ENCODE data around the gene ARHGAP1.

DNA sequence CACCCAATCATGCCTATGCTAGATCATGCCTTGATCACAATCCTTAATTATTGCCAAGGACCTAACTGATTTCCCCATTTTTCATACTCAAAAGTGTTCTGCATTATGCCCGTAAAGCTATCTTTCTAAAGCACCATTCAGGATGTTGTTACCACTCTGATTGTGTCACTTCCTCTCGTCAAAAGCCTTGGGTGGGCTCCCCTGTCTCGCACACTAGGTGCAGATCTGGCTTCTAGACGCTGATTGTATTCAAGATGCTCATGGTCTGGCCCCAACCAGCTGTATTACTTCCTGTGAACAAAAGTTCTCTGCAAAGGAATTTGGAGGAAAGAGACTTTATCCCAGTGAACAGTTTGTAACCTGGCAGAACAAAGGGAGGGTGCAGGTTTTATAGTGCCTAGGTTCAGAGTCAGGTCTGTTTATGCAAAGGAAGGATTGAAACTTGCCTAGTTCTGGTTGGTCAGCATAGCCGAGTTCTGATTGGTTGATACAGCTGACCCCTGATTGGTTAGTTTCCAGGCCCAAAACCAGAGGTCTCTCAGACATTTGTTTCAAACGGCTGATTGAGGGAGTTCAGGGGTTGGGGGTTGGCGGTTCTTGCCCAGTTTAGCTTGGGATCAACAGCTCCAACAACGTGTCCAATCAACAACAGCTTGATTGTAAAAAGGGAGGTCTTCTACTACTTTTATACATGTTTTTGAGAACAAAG, 57.6 kb downstream of the ARHGAP1 start:
- TF ChIP-seq SUZ12 (IDR thresholded peaks at IDR 0.05; ENCODE audit: low read depth, low read length) = no peak
- TF ChIP-seq TCF7 (IDR thresholded peaks at IDR 0.05; ENCODE audit: low read depth) = no peak
- TF ChIP-seq, protein P1, sequence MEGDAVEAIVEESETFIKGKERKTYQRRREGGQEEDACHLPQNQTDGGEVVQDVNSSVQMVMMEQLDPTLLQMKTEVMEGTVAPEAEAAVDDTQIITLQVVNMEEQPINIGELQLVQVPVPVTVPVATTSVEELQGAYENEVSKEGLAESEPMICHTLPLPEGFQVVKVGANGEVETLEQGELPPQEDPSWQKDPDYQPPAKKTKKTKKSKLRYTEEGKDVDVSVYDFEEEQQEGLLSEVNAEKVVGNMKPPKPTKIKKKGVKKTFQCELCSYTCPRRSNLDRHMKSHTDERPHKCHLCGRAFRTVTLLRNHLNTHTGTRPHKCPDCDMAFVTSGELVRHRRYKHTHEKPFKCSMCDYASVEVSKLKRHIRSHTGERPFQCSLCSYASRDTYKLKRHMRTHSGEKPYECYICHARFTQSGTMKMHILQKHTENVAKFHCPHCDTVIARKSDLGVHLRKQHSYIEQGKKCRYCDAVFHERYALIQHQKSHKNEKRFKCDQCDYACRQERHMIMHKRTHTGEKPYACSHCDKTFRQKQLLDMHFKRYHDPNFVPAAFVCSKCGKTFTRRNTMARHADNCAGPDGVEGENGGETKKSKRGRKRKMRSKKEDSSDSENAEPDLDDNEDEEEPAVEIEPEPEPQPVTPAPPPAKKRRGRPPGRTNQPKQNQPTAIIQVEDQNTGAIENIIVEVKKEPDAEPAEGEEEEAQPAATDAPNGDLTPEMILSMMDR (CRISPR knock-in tag; IDR thresholded peaks at IDR 0.05) = no peak
- no peak for TF ChIP-seq ZNF292 (CRISPR knock-in tag; IDR thresholded peaks at IDR 0.05; ENCODE audit: borderline replicate concordance, low read depth)
- no peak for TF ChIP-seq MEF2D (CRISPR knock-in tag; IDR thresholded peaks at IDR 0.05)
- TF ChIP-seq ZNF10 (CRISPR knock-in tag; IDR thresholded peaks at IDR 0.05; ENCODE audit: borderline replicate concordance, low read depth) = no peak
- no peak for TF ChIP-seq BRF2 (CRISPR knock-in tag; IDR thresholded peaks at IDR 0.05)

Measured in HepG2 (cell line).